ENCODE results near the gene ICOSLG.
"Not testable (repeated sequence)": the region's sequence is repeated elsewhere in the genome, so short reads cannot be mapped to it uniquely, and the experiment has no call there.

ICOSLG gene

GRCh38 chr21:44240842-44241241 is at the start of gene ICOSLG:
Gene ICOSLG, minus strand, starts transcription at chr21:44240943. Its CDS starts 126 bp downstream, at chr21:44240817.
- not testable (repeated sequence) for DNase-seq (ENCODE audit: low spot score)

- no peak for DNase-seq (ENCODE audit: low spot score)
Observed at GRCh38 chr21:44289381-44290010, 48.8 kb upstream of the ICOSLG start.

GRCh38 chr21:44288251-44289110 is 47.7 kb upstream of the ICOSLG start:
- no peak for DNase-seq (ENCODE audit: low spot score)

GRCh38 chr21:44286716-44287632 is 46.2 kb upstream of the ICOSLG start:
- DNase-seq (ENCODE audit: low spot score): no peak

- no peak for DNase-seq (ENCODE audit: low spot score)
Observed at GRCh38 chr21:44286086-44286715, 45.5 kb upstream of the ICOSLG start.

- no peak for DNase-seq (ENCODE audit: low spot score)
Observed at GRCh38 chr21:44285138-44285992, 44.6 kb upstream of the ICOSLG start, which contains the start of gene AIRE. Gene AIRE, plus strand, starts transcription at chr21:44285876. Its CDS starts 131 bp downstream, at chr21:44286007.

- DNase-seq (ENCODE audit: low spot score): no peak
Observed at GRCh38 chr21:44283948-44284347, 43.2 kb upstream of the ICOSLG start.

- DNase-seq (ENCODE audit: low spot score): not testable (repeated sequence)
Observed at GRCh38 chr21:44283211-44283785, 42.6 kb upstream of the ICOSLG start.

GRCh38 chr21:44282370-44282769 is 41.6 kb upstream of the ICOSLG start:
- no peak for DNase-seq (ENCODE audit: low spot score)

GRCh38 chr21:44281801-44282200 is 41.1 kb upstream of the ICOSLG start:
- no peak for DNase-seq (ENCODE audit: low spot score)

- DNase-seq (ENCODE audit: low spot score): no peak
Observed at GRCh38 chr21:44279354-44280260, 38.9 kb upstream of the ICOSLG start.

GRCh38 chr21:44275041-44275440 is 34.3 kb upstream of the ICOSLG start:
- no peak for DNase-seq (ENCODE audit: low spot score)

GRCh38 chr21:44273046-44273445 is 32.3 kb upstream of the ICOSLG start:
- no peak for DNase-seq (ENCODE audit: low spot score)

GRCh38 chr21:44272284-44272858 is 31.6 kb upstream of the ICOSLG start:
- no peak for DNase-seq (ENCODE audit: low spot score)

GRCh38 chr21:44271558-44272283 is 31.0 kb upstream of the ICOSLG start:
- no peak for DNase-seq (ENCODE audit: low spot score)

GRCh38 chr21:44269090-44269489 is 28.3 kb upstream of the ICOSLG start:
- DNase-seq (ENCODE audit: low spot score): no peak

GRCh38 chr21:44267655-44268142 is 27.0 kb upstream of the ICOSLG start:
- DNase-seq (ENCODE audit: low spot score): no peak

- DNase-seq (ENCODE audit: low spot score): no peak
Observed at GRCh38 chr21:44265734-44266270, 25.1 kb upstream of the ICOSLG start.
